GM18907 (cell line): ENCODE results near the gene ZNF429.
"Not testable (repeated sequence)": the region's sequence is repeated elsewhere in the genome, so short reads cannot be mapped to it uniquely, and the experiment has no call there.

Source experiments
- ATAC-seq: cut with Tn5 transposase; IDR thresholded peaks from one replicate; pipeline ENCODE4 v1.9.1; 2021; ENCODE audit warnings: mild to moderate bottlenecking, moderate library complexity; ENCODE audit not compliant: unreplicated experiment

Gene ZNF429

GRCh38 chr19:21512609-21513008, 7.2 kb downstream of the ZNF429 start:
- not testable (repeated sequence) for ATAC-seq

- ATAC-seq: no peak
Measured at GRCh38 chr19:21513651-21514050, 8.2 kb downstream of the ZNF429 start.

- ATAC-seq: no peak
Measured at GRCh38 chr19:21519488-21519887, 14.1 kb downstream of the ZNF429 start.

- ATAC-seq: no peak
Measured at GRCh38 chr19:21532904-21533303, 27.5 kb downstream of the ZNF429 start.

- not testable (repeated sequence) for ATAC-seq
Measured at GRCh38 chr19:21536741-21537290, 31.4 kb downstream of the ZNF429 start.

- no peak for ATAC-seq
Measured at GRCh38 chr19:21559444-21559843, 54.0 kb downstream of the ZNF429 start.

GRCh38 chr19:21564406-21564805, 59.0 kb downstream of the ZNF429 start:
- no peak for ATAC-seq

- ATAC-seq: no peak
Measured at GRCh38 chr19:21566073-21566472, 60.7 kb downstream of the ZNF429 start.

GRCh38 chr19:21567806-21568205, 62.4 kb downstream of the ZNF429 start:
- ATAC-seq: not testable (repeated sequence)

GRCh38 chr19:21568816-21569493, 63.6 kb downstream of the ZNF429 start:
- ATAC-seq: no peak

GRCh38 chr19:21569494-21569865, 64.1 kb downstream of the ZNF429 start:
- no peak for ATAC-seq

- ATAC-seq: no peak
Measured at GRCh38 chr19:21571316-21571715, 65.9 kb downstream of the ZNF429 start.

GRCh38 chr19:21574607-21575006, 69.2 kb downstream of the ZNF429 start:
- no peak for ATAC-seq

- ATAC-seq: no peak
Measured at GRCh38 chr19:21576481-21576880, 71.1 kb downstream of the ZNF429 start.

- no peak for ATAC-seq
Measured at GRCh38 chr19:21580101-21580500, 74.7 kb downstream of the ZNF429 start.

- no peak for ATAC-seq
Measured at GRCh38 chr19:21580818-21581217, 75.4 kb downstream of the ZNF429 start.

- ATAC-seq: no peak
Measured at GRCh38 chr19:21581646-21582240, 76.3 kb downstream of the ZNF429 start.

- no peak for ATAC-seq
Measured at GRCh38 chr19:21584537-21584936, 79.1 kb downstream of the ZNF429 start.

GRCh38 chr19:21585281-21585890, 80.0 kb downstream of the ZNF429 start:
- no peak for ATAC-seq

- ATAC-seq: no peak
Measured at GRCh38 chr19:21586311-21587116, 81.1 kb downstream of the ZNF429 start.

GRCh38 chr19:21587117-21587461, 81.7 kb downstream of the ZNF429 start:
- no peak for ATAC-seq
